Islet of Langerhans (tissue), 1 donor: ENCODE results near the gene TSPAN9.

Experiments used
- FAIRE-seq: peaks from one replicate; lab custom pipeline; 2011; peaks lifted over from hg19 to GRCh38; lab: Jason Lieb, UNC

TSPAN9 gene

GRCh38 chr12:3141339-3142321, 64.5 kb downstream of the TSPAN9 start:
- no peak for FAIRE-seq

- FAIRE-seq: no peak
These were observed 65.2 kb downstream of the TSPAN9 start for GRCh38 chr12:3142386-3142785.

- no peak for FAIRE-seq
These were observed 67.3 kb downstream of the TSPAN9 start for GRCh38 chr12:3144495-3144894.

- FAIRE-seq: no peak
These were observed 67.9 kb downstream of the TSPAN9 start for GRCh38 chr12:3145033-3145432.

GRCh38 chr12:3145546-3146310, 68.5 kb downstream of the TSPAN9 start:
- FAIRE-seq: no peak

GRCh38 chr12:3147260-3147659, 70.1 kb downstream of the TSPAN9 start:
- FAIRE-seq: no peak

GRCh38 chr12:3148366-3149000, 71.3 kb downstream of the TSPAN9 start:
- no peak for FAIRE-seq

- FAIRE-seq: no peak
These were observed 72.5 kb downstream of the TSPAN9 start for GRCh38 chr12:3149515-3150307.

GRCh38 chr12:3150308-3150670, 73.1 kb downstream of the TSPAN9 start:
- no peak for FAIRE-seq

- FAIRE-seq: no peak
These were observed 74.0 kb downstream of the TSPAN9 start for GRCh38 chr12:3150931-3151835.

- FAIRE-seq: no peak
These were observed 74.9 kb downstream of the TSPAN9 start for GRCh38 chr12:3152011-3152511.

GRCh38 chr12:3152892-3153291, 75.7 kb downstream of the TSPAN9 start:
- FAIRE-seq: no peak

GRCh38 chr12:3154006-3154405, 76.8 kb downstream of the TSPAN9 start:
- no peak for FAIRE-seq

- no peak for FAIRE-seq
These were observed 78.7 kb downstream of the TSPAN9 start for GRCh38 chr12:3155702-3156370.

GRCh38 chr12:3157581-3158323, 80.6 kb downstream of the TSPAN9 start:
- no peak for FAIRE-seq

- no peak for FAIRE-seq
These were observed 81.8 kb downstream of the TSPAN9 start for GRCh38 chr12:3158851-3159465.

GRCh38 chr12:3160081-3160480, 82.9 kb downstream of the TSPAN9 start:
- no peak for FAIRE-seq

GRCh38 chr12:3161861-3162260, 84.7 kb downstream of the TSPAN9 start:
- FAIRE-seq: no peak
